ENCODE results near the gene RRP9.

The RRP9 gene

GRCh38 chr3:51934991-51935885 is 6.5 kb downstream of the RRP9 start:
- no peak for DNase-seq (ENCODE audit: low read depth)
- no peak overlapping the region for H3K4me3 ChIP-seq (ENCODE audit: low read length)
- no peak for TF ChIP-seq CTCF (conservative IDR thresholded peaks at IDR 0.05; ENCODE audit: low read length)

- no peak overlapping the region for H3K4me3 ChIP-seq (ENCODE audit: low read length)
- DNase-seq (ENCODE audit: low read depth): no peak
- no peak for TF ChIP-seq CTCF (conservative IDR thresholded peaks at IDR 0.05; ENCODE audit: low read length)
Observed at GRCh38 chr3:51934139-51934850, 7.4 kb downstream of the RRP9 start.

DNA sequence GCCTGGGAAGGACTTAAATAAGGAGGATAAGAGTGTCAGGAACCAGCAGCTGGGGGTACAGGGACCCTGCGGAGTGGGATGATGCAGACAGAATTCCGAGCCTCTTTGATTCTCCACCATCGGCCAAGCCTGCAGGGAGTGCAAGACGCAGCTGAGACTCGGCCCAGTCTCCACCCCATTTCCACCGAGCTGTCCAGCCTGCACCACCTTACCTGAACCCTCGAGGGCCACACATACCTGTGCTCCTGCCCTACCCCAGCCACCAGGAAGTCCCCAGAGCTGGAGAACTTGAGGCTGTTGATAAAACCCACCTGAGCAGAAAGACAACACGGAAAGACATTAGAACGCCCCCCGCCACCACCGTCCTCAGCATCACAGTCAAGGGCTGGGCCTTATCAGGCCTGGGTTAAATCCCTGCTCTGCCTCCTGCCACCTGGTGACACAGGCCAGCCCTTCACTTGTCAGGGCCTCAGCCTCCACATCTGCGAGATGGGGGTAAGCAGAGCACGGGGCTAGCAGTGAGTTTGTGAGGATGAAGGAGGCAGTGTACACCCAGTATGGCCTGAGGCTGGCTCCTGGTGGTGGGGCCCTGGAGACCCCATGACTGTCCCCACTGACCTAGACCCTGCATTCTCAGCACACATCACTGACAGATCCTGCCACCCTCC is 8.1 kb downstream of the RRP9 start:
- no peak overlapping the region for H3K4me3 ChIP-seq (ENCODE audit: low read length)
- no peak for DNase-seq (ENCODE audit: low read depth)
- TF ChIP-seq CTCF (conservative IDR thresholded peaks at IDR 0.05; ENCODE audit: low read length): no peak

GRCh38 chr3:51932471-51933370 is 9.0 kb downstream of the RRP9 start:
- no peak for TF ChIP-seq CTCF (conservative IDR thresholded peaks at IDR 0.05; ENCODE audit: low read length)
- H3K4me3 ChIP-seq (ENCODE audit: low read length): no peak overlapping the region
- DNase-seq (ENCODE audit: low read depth): no peak

DNA sequence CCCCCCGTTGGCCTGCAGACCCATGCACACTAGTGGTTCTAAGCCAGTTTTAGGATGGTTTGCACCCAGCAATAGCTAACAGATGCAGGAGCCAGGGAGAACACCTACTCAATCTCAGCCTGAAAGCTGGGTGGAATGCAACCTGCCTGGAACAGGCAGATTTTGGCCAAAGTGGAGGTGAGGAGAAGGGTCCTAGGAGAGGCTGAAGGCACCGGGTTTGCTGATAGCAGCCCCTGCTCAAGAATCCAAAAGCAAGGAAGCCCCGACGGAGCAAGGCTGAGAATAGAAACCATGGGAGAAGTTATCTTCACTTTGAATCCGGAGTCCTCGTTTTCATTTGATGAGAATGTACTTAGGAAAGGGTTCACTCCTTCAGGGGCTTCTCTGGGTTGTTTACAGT is 9.9 kb downstream of the RRP9 start:
- DNase-seq (ENCODE audit: low read depth): no peak
- no peak for TF ChIP-seq CTCF (conservative IDR thresholded peaks at IDR 0.05; ENCODE audit: low read length)
- H3K4me3 ChIP-seq (ENCODE audit: low read length): no peak overlapping the region

GRCh38 chr3:51930439-51930838 is 11.3 kb downstream of the RRP9 start:
- no peak for DNase-seq (ENCODE audit: low read depth)
- H3K4me3 ChIP-seq (ENCODE audit: low read length): no peak overlapping the region
- no peak for TF ChIP-seq CTCF (conservative IDR thresholded peaks at IDR 0.05; ENCODE audit: low read length)

All from AG10803 (cell line).